B cell (primary cell): ENCODE results near the gene CYREN.

Experiments used
- CTCF ChIP-seq: fragments of 200-600 bp; IDR thresholded peaks from one replicate; pipeline ENCODE4 v1.8.0; 2022; ENCODE audit warnings: antibody characterized with exemption, mild to moderate bottlenecking
- EZH2 ChIP-seq: IDR thresholded peaks from 2 replicates; pipeline ENCODE4 v1.6.1; 2012; ENCODE audit warnings: borderline replicate concordance, low read depth, mild to moderate bottlenecking, moderate library complexity, low read length; ENCODE audit not compliant: insufficient read depth, poor library complexity, severe bottlenecking

GRCh38 chr7:135205850-135206249, 35.3 kb upstream of the CYREN start:
- no peak for TF ChIP-seq CTCF
- no peak for TF ChIP-seq EZH2
